Thyroid gland (tissue), 4 donors: ENCODE data around the gene TNFRSF25.

Experiments
- CTCF ChIP-seq, 6 experiments: fragments of 200-600 bp in 3 of 6; fragments of 450-650 bp in 3 of 6; sonication (generic) in 3 of 6; IDR thresholded peaks; one replicate each; pipeline ENCODE4 v1.5.1; 2016 to 2019; ENCODE audit warnings: antibody characterized with exemption in 6 of 6, mild to moderate bottlenecking in 2 of 6, inconsistent platforms in 1 of 6, moderate library complexity in 1 of 6
- POLR2A ChIP-seq, 2 donors: fragments of 450-650 bp; IDR thresholded peaks; one replicate each; pipeline ENCODE4 v1.6.1; 2017; ENCODE audit warnings: antibody characterized with exemption in 2 of 2, mild to moderate bottlenecking in 2 of 2, moderate library complexity in 1 of 2

GRCh38 chr1:6418668-6419396, 47.1 kb downstream of the TNFRSF25 start:
- TF ChIP-seq CTCF (IDR thresholded peaks at IDR 0.05) (no peak), POLR2A (IDR thresholded peaks at IDR 0.05) (no peak)
